HG02870 (cell line): ENCODE results near the gene STK38L.

Source experiments
- ATAC-seq: cut with Tn5 transposase; IDR thresholded peaks from one replicate; pipeline ENCODE4 v1.9.1; 2021; ENCODE audit warnings: mild to moderate bottlenecking, moderate library complexity; ENCODE audit not compliant: unreplicated experiment

STK38L gene

GRCh38 chr12:27243804-27244688, at the start of gene STK38L:
STK38L (plus strand) TSS chr12:27244286; CDS start chr12:27297721, 53,435 bp downstream.
- peak; percentile 82 for ATAC-seq

GRCh38 chr12:27194644-27195043, 49.4 kb upstream of the STK38L start:
- ATAC-seq: no peak

GRCh38 chr12:27198036-27198435, 46.0 kb upstream of the STK38L start:
- no peak for ATAC-seq

- no peak for ATAC-seq
These were observed 44.3 kb upstream of the STK38L start for GRCh38 chr12:27199638-27200300.

- ATAC-seq: no peak
These were observed 42.9 kb upstream of the STK38L start for GRCh38 chr12:27201169-27201568.

- ATAC-seq: no peak
These were observed 37.1 kb upstream of the STK38L start for GRCh38 chr12:27206801-27207502.

GRCh38 chr12:27207615-27208413, 36.3 kb upstream of the STK38L start:
- peak; percentile 92 for ATAC-seq

GRCh38 chr12:27208414-27208750, 35.7 kb upstream of the STK38L start:
- peak; percentile 32 for ATAC-seq

GRCh38 chr12:27209257-27209910, 34.7 kb upstream of the STK38L start:
- ATAC-seq: no peak

- ATAC-seq: no peak
These were observed 33.9 kb upstream of the STK38L start for GRCh38 chr12:27210187-27210586.

GRCh38 chr12:27212861-27213260, 31.2 kb upstream of the STK38L start:
- ATAC-seq: no peak

GRCh38 chr12:27213304-27213703, 30.8 kb upstream of the STK38L start:
- ATAC-seq: no peak

GRCh38 chr12:27213830-27214787, 30.0 kb upstream of the STK38L start:
- no peak for ATAC-seq

- no peak for ATAC-seq
These were observed 26.5 kb upstream of the STK38L start for GRCh38 chr12:27217590-27217989.

- no peak for ATAC-seq
These were observed 24.4 kb upstream of the STK38L start for GRCh38 chr12:27219693-27220054.

GRCh38 chr12:27220055-27220987, 23.8 kb upstream of the STK38L start:
- peak; percentile 69 for ATAC-seq

GRCh38 chr12:27220988-27221345, 23.1 kb upstream of the STK38L start:
- no peak for ATAC-seq
